HepG2 (cell line): ENCODE data around the gene CIAO3. TPM values are rescaled to one million over a fixed set of nuclear protein-coding genes. Genes with fewer than 3 reads are reported as not detected.

Experiments used
- AHDC1 ChIP-seq: sonication (generic); formaldehyde crosslinking; IDR thresholded peaks from 2 replicates; pipeline ENCODE4 v1.5.1; 2020; ENCODE audit warnings: mild to moderate bottlenecking, missing genetic modification reagents, borderline replicate concordance
- GABPB1 ChIP-seq: IDR thresholded peaks from 2 replicates; pipeline ENCODE4 v1.6.1; 2016; ENCODE audit warnings: mild to moderate bottlenecking, missing genetic modification reagents, moderate library complexity, missing compliant biosample characterization
- KDM3A ChIP-seq: IDR thresholded peaks from 2 replicates; pipeline ENCODE4 v1.6.1; 2018; ENCODE audit warnings: low read depth, missing compliant biosample characterization
- MED1 ChIP-seq: sonication (generic); formaldehyde crosslinking; IDR thresholded peaks from 2 replicates; pipeline ENCODE4 v1.4.0; 2020; ENCODE audit warnings: missing genetic modification reagents
- MNT ChIP-seq: fragments of 450-650 bp; IDR thresholded peaks from 2 replicates; pipeline ENCODE4 v1.6.1; 2016
- SP140L ChIP-seq: sonication (generic); formaldehyde crosslinking; IDR thresholded peaks from 2 replicates; pipeline ENCODE4 v1.4.0; 2020; ENCODE audit warnings: missing genetic modification reagents, borderline replicate concordance
- ZMYM2 ChIP-seq: sonication (generic); formaldehyde crosslinking; IDR thresholded peaks from 2 replicates; pipeline ENCODE4 v1.8.0; 2022; ENCODE audit warnings: mild to moderate bottlenecking, missing genetic modification reagents
- ZNF12 ChIP-seq: sonication (generic); formaldehyde crosslinking; IDR thresholded peaks from 2 replicates; pipeline ENCODE4 v1.5.0; 2020; ENCODE audit warnings: missing genetic modification reagents
- ZNF251 ChIP-seq: sonication (generic); formaldehyde crosslinking; IDR thresholded peaks from 2 replicates; pipeline ENCODE4 v1.9.0; 2021; ENCODE audit warnings: mild to moderate bottlenecking, missing genetic modification reagents
- ZNF276 ChIP-seq: sonication (generic); formaldehyde crosslinking; IDR thresholded peaks from 2 replicates; pipeline ENCODE4 v1.4.0; 2020; ENCODE audit warnings: mild to moderate bottlenecking, low read depth, missing genetic modification reagents
- ZNF687 ChIP-seq: sonication (generic); formaldehyde crosslinking; IDR thresholded peaks from 2 replicates; pipeline ENCODE4 v1.5.1; 2020; ENCODE audit warnings: mild to moderate bottlenecking, missing genetic modification reagents, moderate library complexity
- polyA plus RNA-seq, 8 experiments: library from polyadenylated mRNA; depleted of rRNA in 3 of 8; stranded (reverse) in 7 of 8; unstranded in 1 of 8; fragments of >200 nt; fragmentation: Illumina TruSeq in 4 of 8; extraction: Trizol in 4 of 8; gene quantifications; 2 replicates each; pipeline versions ENCODE4 v1.2.1 to v1.2.3, GENCODE V29; 2011 to 2016; ENCODE audit warnings: low read depth in 4 of 8, missing spikeins in 1 of 8, mixed read lengths in 1 of 8; ENCODE audit not compliant: insufficient read depth in 1 of 8
- total RNA-seq, 5 experiments: library from RNA; depleted of rRNA; stranded (reverse); fragments of >200 nt; fragmentation: Illumina TruSeq; extraction: Trizol; gene quantifications; 2 replicates each; pipeline ENCODE4 v1.2.3, GENCODE V29; 2016; ENCODE audit warnings: low read depth in 1 of 5

Gene CIAO3
- total and polyA plus RNA-seq, 2 of the 13 experiments (the other 11 are each of a cell fraction or from before 2014, with no cell fraction given) = 21.7 to 25.0 TPM

- TF ChIP-seq ZNF276 (peak; percentile 40; the same call in 1 of the 2 replicates), AHDC1 (CRISPR knock-in tag) (no peak), GABPB1 (CRISPR knock-in tag) (peak; percentile 60; the same call in 1 of the 2 replicates), ZMYM2 (CRISPR knock-in tag) (no peak), ZNF12 (no peak), MED1 (CRISPR knock-in tag) (peak; percentile 45; the same call in 1 of the 2 replicates), SP140L (CRISPR knock-in tag) (no peak), MNT (no peak), ZNF687 (CRISPR knock-in tag) (peak; percentile 51; the same call in 1 of the 2 replicates), ZNF251 (CRISPR knock-in tag) (no peak), KDM3A (no peak)
Measured at GRCh38 chr16:700684-701584, 39.9 kb downstream of the CIAO3 start (continued).
